Measurements from ENCODE around the gene NACA2.
"Not testable (repeated sequence)": the region's sequence is repeated elsewhere in the genome, so short reads cannot be mapped to it uniquely, and the experiment has no call there.

NACA2 gene

DNA sequence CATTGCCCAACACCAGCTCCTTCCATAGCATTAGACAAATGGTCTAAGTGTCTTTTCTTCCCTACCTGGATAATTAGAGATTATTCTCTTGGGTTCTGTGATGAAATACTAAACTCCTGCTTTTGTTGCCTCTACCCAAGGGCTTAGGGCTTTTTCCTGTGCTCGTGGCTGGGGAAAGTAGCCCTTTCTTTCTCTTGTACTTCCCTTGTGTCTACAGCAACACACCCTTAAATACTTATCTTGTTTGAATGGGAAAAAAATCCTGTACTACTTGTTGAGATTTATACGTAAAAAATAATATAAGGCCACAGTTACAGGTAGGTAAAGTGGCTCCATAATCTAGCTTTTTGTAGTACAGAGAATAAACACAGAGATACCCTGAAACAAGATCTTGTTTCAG lies 7.0 kb upstream of the NACA2 start:
- no peak for DNase-seq

DNA sequence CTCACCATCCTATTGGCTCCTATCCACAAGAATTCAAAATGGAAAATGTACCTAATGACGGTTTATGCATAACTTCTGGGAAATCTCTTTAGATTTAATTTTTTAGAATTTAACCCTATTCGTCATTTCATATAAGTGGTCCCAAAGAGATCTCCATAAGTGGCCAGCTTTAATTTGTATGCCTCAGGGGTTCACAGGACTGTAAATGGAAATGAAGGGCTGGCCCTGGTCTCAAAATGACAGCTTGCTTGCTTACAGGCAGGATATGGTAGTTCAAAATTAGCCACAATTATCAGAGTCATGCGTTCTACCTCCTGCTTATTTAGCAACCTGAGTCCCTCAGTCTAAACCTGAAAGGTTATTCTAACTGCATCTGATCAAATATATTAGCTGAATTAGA lies 6.6 kb upstream of the NACA2 start:
- DNase-seq, result no peak

DNA sequence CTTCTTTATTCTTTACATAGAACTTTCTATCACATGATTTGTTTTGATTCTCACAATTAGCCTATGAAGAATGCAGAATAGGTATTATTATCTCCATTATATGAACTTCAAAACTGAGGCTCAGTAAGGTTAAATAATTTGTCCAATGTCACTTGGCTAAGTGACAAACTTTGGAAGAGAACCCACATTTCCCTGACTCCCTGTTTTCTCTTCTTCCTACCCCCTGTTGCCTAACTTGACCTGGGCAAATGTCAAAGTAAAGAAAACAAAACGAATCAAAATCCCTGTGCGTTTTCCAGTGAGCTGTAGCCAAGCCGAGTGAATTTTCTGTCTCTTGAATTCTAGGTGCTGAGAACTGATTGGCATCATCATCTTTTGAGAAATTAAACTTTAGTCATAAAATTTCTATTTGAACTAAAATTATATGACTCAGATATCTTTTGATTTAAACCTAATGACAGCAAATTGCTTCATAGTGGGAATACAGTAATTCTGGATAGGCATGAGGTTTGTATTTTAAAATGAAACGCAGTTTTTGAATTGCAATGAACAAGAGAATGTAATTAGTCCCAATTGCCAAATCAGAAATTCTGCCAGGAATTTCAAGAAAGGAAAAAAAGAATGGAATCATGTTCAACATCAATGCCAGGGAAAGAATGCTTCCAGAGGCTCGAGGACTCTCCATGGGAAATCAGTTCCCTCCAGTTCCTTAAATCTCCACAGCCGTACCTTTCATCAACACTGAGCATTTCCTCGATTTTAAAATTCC lies 4.6 kb upstream of the NACA2 start:
- no peak for DNase-seq

DNA sequence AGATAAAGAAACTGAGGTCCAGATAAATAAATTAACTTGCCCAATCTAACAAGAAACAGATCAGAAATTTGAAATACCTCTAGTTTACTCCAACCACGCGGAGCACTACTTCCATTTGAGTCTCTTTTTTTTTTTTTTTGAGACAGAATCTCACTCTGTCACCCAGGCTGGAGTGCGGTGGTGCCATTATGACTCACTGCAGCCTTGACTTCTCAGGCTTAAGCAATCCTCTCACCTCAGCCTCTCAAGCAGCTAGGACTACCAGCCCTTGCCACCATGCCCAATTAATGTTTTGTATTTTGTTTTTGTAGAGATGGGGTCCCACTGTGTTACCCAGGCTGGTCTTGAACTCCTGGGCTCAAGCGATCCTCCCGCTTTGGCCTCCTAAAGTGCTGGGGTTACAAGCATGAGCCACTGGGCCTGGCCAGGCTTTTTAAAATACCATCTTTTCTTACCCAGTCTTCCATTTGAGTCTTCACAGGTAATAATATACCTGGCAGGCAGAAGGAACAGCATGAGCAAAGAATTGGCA lies 3.3 kb upstream of the NACA2 start:
- no peak for DNase-seq

DNA sequence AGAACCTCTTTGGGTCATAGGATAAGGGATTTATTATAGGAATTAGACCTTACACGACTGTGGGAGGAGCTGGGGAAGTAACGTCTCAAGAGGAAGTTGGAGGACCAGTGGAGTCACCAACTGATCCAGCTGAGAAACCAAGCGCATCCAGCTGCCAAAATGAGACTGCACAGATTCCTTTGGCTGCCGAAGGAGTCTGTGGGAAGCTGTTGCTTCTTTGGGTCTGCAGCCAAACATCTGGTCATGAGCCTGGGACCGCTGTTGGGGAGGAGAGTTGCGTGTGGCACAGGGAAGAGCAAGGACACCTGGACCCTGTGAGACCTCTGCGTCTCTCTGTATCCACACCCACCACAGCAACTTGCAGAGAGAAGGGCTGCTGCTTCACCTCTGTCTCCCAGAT lies 2.4 kb upstream of the NACA2 start:
- DNase-seq, result no peak

DNA sequence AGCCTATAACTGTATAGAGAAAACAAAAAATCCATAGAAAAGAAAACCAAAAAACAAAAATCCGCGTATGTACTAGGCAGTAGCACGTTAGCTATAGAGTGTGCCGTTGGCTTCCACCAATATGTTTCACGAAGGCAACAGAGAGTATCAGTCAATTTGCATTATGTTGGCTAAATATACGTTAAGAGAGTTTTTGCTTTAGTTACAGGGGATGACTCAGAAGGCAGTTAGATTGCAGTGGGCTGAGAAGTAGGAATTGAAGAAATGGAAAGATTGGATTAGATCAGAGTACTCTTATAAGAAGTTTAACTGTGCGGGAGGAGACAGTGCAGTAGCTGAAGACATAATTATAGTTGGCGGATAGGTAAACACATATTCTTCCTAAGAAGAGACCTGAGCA lies 911 bp upstream of the NACA2 start:
- DNase-seq, result no peak

DNA sequence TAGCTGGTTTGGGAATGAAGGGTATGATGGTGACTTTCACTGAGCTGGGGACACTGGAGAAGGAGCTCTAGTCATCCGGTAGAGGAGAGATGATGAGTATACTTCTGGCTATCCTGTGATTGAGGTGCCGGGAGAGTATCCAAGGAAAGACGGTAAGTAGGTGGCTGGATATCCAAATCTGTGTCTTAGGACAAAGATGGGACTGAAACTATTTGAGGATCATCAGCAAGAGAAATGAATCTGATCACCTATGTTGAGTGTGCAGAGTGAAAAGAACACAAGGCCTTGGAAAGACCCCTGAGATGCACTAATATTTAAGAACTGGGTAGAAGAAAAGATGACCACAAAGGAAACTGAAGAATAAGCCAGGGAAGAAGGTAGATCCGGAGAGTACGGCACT lies 1.0 kb downstream of the NACA2 start:
- no peak for DNase-seq

DNA sequence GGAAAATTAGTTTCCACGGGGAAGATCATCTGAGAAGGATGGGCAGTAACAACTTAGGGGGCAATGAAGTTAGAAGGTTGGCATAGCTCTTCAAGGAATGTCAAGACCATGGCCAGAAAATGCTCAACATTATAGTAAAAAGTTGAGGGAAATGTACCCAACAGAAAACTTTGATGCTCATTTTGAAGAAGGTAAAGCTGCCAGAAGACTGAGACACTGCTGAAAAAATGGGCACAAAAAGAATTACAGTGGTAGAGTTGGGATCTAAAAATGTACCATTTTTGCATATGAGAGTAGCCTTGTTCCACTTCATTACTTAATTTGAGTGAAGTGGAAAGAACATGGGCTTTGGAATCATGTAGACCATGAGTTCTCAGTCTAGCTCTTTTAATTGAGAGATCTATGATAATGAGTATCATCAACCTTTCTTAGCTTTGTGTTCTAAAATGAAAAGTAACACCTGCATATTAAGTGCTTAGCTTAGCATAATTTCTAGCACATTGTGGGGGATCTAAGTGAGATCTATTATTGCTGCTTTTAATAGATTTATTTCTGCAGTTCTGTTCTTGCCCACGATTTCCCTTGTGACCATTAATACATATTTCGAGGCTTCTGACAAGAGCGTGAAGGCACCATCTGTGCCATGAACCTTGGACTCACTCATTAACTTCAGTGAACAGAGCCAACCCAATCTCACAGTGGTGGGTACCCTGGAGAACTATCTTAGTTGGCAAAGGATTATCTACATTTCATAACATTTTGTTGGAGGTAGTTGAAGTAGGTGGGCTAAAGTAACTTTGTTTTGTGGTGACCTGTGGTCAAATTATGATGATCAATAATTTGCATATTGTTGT lies 3.0 kb downstream of the NACA2 start:
- no peak for DNase-seq

DNA sequence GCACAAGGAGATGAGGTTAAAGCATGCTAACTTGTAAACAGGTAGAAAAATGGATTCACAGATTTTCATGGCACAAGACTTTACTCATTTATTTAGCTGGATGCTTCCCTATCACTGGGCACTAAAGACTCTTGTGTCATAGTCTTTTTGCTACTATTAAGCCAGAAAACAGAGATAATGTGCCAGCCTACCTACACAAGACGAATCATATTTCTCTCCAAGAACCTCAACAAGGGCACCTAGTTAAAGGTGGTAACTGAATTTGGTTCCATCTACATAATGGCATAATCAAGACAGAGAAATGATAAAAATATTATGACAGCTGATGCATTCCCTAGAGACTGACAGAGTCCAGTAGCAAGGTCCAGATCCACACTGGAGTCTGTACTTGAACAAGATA lies 3.8 kb downstream of the NACA2 start:
- DNase-seq, result no peak

DNA sequence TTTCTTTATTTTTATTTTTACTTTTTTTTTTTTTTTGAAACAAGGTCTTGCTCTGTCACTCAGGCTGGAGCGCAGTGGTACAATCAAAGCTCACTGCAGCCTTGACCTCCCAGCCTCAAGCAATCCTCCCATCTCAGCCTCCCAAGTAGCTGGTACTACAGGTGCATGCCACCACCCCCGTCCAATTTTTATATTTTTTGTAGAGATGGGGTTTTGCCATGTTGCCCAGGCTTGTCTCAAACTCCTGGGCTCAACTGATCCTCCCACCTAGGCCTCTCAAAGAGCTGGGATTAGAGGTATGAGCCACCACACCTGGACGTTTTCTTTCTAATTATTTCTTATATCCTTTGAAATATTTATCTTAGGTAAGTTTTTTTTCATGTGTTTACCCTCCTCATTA lies 4.4 kb downstream of the NACA2 start:
- not testable (repeated sequence) for DNase-seq

DNA sequence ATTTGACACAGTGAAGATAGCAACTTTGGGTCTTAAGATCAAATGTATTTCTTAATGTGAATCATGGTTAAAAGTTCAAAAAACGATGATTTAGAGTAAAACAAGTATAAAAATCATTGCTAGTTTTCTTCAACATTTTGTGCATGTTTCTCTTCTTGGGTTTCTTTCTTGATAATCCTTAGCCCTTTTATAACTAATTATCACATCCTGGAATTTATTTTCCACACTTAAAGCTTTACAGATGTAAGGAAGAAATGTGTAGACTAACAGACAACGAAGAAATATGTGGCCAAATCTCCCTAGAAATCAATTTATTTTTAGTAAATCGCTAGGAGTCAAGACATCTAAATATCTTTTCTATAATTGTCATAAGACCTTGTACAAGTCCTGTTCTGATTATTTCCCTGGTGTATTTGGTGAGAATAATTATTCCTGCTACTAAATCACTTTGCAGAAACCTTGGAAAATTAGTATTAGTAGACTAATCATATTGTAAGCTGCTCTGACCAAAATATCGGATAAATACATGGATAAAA lies 4.9 kb downstream of the NACA2 start:
- DNase-seq, result no peak

DNA sequence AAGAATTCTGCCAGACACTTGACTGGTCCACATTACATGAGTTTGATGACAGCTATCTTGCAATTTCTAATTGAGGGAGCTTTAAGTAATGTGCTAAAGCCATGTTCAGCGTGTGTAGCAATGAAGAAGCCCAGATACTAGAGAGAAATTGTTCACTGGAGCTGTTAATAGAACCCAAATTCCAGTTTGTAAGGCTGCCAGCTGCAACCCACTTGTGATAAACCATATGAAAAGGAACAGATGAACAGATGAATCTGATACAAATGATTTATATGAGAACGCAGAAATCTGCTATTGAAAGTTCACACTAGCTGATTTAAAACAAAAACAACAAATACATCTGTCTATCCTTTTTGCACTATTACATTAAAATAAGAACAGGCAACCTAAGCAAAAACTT lies 6.2 kb downstream of the NACA2 start:
- DNase-seq, result no peak

DNA sequence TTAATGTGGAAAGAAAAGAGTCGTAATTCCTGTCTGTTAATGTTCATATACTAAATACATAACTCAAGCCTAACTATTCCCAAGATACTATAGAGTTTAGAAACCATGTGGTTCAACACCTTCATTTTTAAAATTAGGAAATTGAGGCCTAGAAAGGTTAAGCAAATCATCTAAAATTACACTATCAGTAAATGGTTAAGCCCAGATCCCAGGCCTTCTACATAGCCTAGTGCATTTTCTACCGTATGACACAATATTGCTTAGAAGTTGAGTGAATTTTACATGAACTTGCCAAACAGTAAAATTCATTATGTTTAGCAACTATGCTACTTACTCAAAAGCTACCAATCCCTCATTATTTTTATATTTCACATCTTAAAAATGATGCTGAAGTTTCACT lies 6.8 kb downstream of the NACA2 start:
- DNase-seq, result no peak

DNA sequence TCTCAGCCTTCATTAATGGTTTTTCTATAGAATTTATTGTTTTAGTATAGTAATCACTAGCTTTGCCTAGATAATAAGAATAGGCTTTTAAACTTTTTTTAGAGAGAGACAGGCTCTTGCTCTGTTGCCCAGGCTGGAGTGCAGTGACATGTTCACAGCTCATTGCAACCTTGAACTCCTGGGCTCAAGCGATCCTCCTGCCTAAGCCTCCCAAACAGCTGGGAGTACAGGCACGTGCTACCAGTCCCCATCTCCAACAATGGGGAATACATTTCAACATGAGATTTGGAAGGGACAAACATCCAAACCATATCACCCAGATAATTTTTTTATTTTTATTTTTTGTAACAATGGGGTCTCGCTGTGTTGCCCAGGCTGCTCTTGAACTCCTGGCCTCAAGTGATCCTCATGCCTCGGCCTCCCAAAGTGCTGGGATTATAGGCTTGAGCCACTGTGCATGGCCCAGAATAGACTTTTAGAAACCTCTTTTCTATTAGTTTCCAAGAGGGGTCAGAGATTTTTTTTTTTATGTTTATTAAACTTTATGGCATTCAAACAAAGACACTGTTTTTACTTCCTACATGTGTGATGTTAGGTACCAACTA lies 7.3 kb downstream of the NACA2 start:
- no peak for DNase-seq

DNA sequence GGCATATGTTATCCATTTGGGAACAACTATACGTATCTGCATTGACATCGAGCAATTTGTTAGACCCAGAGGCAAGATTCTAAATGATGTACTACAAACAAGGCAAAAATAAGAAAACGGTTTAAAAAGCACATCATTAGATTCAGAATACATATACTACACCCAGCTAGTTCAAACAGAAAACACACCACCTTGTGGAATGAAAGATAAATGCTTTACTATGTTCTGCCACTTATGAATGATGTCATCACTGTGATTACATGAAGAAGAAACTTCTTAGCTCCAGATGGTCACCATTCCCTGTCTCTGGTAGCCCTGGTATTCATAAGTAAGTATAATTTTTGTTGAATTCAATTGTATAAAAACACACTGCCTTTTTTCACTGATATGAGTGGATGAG lies 7.8 kb downstream of the NACA2 start:
- no peak for DNase-seq

DNA sequence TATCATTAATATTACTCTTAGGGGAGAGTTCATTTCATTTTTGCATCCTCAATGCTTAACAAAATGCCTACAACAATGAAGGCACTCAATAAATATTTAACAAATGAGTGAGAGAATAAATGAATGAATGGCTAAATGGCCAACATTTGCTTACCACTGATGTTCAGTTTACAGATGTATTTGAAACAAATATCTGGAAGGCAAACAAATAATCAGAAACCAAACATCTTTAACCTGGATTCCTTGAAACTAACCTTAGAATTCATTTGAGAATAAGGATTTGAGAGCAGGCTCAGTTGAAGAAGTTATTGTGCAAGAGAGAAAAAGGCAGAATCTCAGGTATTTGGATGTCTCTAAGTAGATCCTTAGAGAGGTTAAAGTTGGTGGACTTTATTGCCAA lies 8.4 kb downstream of the NACA2 start:
- no peak for DNase-seq

DNA sequence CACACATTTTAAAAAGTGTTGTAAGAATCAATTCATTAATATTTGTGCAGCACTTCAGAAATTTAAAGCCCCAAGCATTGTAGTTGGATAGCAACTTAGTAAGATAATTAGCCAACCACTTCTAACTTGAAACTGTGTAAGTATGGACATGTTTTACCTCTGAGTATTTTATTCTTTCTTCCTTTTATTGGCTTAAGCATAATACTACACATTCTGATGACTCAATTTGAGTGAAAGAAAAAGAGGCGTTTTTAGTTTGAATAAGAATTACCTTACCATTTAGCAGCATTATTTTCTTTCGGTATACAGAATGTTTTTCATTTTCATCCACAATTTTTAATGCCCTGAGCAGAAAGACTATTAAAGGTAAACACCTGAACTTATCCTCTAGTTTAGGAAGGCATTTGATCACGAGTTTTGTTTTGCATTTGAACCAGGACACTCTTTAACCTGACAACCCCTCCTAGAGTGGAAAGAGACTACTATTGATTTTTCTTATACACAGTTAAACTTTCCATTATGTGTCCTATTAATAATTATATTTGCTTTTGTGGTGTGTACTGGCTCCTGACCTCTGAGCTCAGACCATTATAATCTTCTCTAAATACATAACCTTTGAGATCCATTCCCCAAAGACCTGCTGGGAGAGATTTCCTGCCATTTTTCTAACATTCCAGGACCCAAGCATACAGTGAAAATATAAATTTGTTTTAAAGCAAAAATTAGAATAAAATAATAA lies 9.2 kb downstream of the NACA2 start:
- no peak for DNase-seq

DNA sequence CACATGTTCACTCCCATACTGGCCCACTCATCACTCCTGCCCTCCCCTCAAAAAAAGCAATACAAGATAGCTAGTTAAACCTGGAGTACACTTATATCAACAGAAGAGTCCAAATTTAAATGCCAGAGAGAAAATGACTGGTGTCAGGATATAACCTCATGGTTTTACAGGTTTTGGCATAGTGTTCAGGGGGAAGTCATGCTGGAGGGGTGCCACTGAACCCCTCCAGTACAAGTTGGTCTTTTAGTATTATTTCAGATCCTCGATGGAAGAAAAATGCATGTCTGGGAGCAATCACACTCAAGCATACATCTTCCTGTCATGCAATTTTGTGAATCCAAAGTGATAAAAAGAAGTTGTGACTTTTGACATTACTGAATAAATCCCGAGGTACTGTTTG lies 10.5 kb downstream of the NACA2 start:
- no peak for DNase-seq

DNA sequence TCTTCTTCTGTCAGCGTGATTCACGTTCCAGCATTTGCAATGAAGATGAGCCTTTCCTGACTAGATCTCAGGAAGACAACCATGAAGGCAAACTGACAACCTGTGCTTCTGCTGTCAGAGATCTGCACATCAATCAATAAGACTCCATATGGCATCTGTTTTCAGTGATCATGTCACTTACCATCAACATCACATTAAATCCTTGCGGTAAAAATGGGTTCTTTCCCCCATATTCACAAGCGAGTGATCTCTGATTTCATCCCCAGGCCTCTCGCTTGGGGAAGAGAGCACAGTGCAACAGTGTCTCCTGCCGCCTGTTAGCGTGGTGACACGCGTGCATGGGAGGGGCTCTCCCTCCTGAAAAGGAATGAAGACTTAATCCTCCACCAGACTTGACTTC lies 11.1 kb downstream of the NACA2 start:
- no peak for DNase-seq

DNA sequence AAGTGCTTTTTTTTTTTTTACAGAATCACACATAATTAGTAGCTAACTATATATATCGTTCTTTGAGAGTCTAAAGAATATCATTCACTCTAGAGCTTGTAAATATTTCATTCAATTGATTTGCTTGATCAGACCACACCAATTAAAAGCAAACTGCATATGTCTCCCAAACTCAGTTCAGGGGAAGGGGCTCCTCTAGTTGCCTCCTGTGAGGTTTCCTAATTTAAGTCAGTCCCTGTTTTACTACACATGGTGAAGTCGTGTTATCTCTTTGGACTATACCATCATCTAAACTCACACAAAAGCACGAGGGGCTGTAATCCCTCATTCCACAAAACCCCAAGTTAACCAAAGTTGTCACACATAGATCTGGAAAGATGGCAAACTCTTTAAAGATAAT lies 11.7 kb downstream of the NACA2 start:
- DNase-seq, result no peak

DNA sequence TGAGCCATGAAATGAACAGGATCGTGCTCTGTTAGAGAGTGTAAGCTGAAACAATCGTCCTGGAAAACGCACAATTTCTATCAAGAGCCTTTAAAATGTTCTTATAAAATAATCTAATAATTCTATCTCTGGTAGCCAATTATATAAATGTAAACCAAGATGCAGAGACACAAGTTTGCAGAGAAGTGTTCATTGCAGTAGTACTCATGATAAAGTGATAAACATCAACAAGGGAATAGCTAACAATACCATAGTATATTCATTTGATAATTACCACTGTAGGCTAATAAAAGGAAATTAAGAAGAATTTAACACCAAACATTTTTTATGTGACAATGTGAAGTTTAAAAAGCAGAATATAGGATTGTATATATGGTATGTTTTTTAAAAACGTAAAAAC lies 12.4 kb downstream of the NACA2 start:
- no peak for DNase-seq

DNA sequence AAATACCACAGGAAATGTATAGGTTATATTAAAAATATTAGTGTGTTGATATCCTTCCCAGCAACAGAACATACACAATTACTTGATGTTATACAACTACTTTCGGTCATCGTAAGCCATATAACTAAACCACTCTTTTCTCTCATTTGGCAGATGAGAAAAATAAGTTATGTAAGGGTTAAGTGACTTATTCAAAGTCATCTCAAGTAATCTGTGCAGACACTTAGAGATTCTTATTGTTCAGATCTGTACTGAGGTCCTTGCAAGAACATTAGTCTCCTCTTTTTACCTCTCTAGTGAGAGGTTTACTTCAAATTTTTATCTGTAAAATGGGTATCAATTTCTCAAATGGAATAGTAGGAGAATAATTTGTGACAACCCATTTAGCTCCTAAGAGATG lies 15.0 kb downstream of the NACA2 start:
- no peak for DNase-seq
